Erythroblast (primary cell): ENCODE measurements around the gene USPL1.

ENCODE experiments used
- GATA1 ChIP-seq: IDR thresholded peaks from 2 replicates; pipeline ENCODE4 v1.6.1; 2011; ENCODE audit warnings: low read depth, mild to moderate bottlenecking, control low read depth, low read length, moderate library complexity
- POLR2A ChIP-seq: IDR thresholded peaks from 2 replicates; pipeline ENCODE4 v1.6.1; 2011; ENCODE audit warnings: mild to moderate bottlenecking, low read length

DNA sequence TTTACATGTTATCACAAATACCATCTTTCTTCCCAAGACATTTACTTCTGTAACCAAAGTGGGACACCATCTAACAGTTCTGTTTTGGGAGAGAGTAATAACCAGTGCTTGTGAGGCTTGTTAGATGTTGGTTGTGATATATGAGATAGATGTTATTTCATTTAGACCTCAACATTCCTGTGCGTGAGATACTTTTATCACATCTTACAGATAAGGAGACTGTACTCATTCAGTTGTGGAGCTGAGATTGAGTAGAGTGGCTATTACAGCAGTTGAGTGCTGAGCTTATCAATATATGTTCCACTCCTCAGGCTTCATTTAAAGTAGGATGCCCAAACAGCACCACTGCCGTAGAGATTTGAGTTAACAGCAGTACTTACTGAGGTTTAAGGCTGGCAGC lies 43.1 kb downstream of the USPL1 start:
- TF ChIP-seq POLR2A (no peak), GATA1 (no peak)
